CD8-positive, alpha-beta memory T cell (primary cell): Measurements from ENCODE around the gene CLCNKB. TPM values are rescaled to one million over a fixed set of nuclear protein-coding genes. Genes with fewer than 3 reads are reported as not detected.
"Not testable (repeated sequence)": the region's sequence is repeated elsewhere in the genome, so short reads cannot be mapped to it uniquely, and the experiment has no call there.

Source experiments
- CTCF ChIA-PET: fragments of 350-600 bp; sonication (Branson Sonifier 250); formaldehyde crosslinking; loops from one replicate; lab custom pipeline; 2021; ENCODE audit warnings: antibody characterized with exemption; lab: Charles Lee
- POLR2A ChIA-PET: fragments of 350-600 bp; sonication (Branson Sonifier 250); formaldehyde crosslinking; loops from one replicate; lab custom pipeline; 2021; ENCODE audit warnings: antibody characterized with exemption; lab: Charles Lee
- DNase-seq, 5 donors: peaks; one replicate each; pipeline versions ENCODE4 v3.0.0 to v3.0.0-alpha.2; 2020 to 2022; ENCODE audit warnings: mixed read lengths in 1 of 5
- H3K27ac ChIP-seq: one replicate; pipeline ENCODE4 v1.7.0; 2013; ENCODE audit warnings: low read depth, mild to moderate bottlenecking, low read length, moderate library complexity
- H3K27me3 ChIP-seq: 2 replicates; pipeline ENCODE4 v1.7.0; 2013; ENCODE audit warnings: low read length, mild to moderate bottlenecking; ENCODE audit not compliant: insufficient read depth, poor library complexity, severe bottlenecking
- H3K36me3 ChIP-seq: 2 replicates; pipeline ENCODE4 v1.7.0; 2013; ENCODE audit warnings: mild to moderate bottlenecking, low read length, moderate library complexity; ENCODE audit not compliant: insufficient read depth
- H3K4me1 ChIP-seq: 2 replicates; pipeline ENCODE4 v1.7.0; 2013; ENCODE audit warnings: mild to moderate bottlenecking, low read length, moderate library complexity; ENCODE audit not compliant: insufficient read depth
- H3K4me3 ChIP-seq: 2 replicates; pipeline ENCODE4 v1.7.0; 2013; ENCODE audit warnings: mild to moderate bottlenecking, low read length
- H3K9me3 ChIP-seq: 2 replicates; pipeline ENCODE4 v1.7.0; 2013; ENCODE audit warnings: mild to moderate bottlenecking, low read length
- H3K27ac Mint-ChIP-seq, 8 donors: one replicate each; pipeline ENCODE4 v1.8.0; 2020 to 2021; ENCODE audit warnings: mixed read lengths in 8 of 8, mild to moderate bottlenecking in 6 of 8, inconsistent platforms in 3 of 8, moderate library complexity in 3 of 8
- H3K27me3 Mint-ChIP-seq, 2 donors: one replicate each; pipeline ENCODE4 v1.8.0; 2020 to 2021; ENCODE audit warnings: mixed read lengths in 2 of 2, mild to moderate bottlenecking in 1 of 2, moderate library complexity in 1 of 2
- H3K36me3 Mint-ChIP-seq, 3 donors: one replicate each; pipeline ENCODE4 v1.8.0; 2020 to 2021; ENCODE audit warnings: mixed read lengths in 3 of 3, inconsistent platforms in 1 of 3, mild to moderate bottlenecking in 1 of 3
- H3K4me1 Mint-ChIP-seq, 3 donors: one replicate each; pipeline ENCODE4 v1.8.0; 2020 to 2021; ENCODE audit warnings: mixed read lengths in 3 of 3, inconsistent platforms in 1 of 3, mild to moderate bottlenecking in 1 of 3
- H3K4me3 Mint-ChIP-seq, 7 donors: one replicate each; pipeline ENCODE4 v1.8.0; 2020 to 2021; ENCODE audit warnings: mixed read lengths in 7 of 7, mild to moderate bottlenecking in 6 of 7, moderate library complexity in 4 of 7, inconsistent platforms in 2 of 7
- H3K9me3 Mint-ChIP-seq, 5 donors: one replicate each; pipeline ENCODE4 v1.8.0; 2020 to 2022; ENCODE audit warnings: mixed read lengths in 5 of 5, mild to moderate bottlenecking in 3 of 5, moderate library complexity in 2 of 5, inconsistent platforms in 1 of 5
- polyA plus RNA-seq: library from polyadenylated mRNA; unstranded; fragments of 300-500 nt; fragmentation: Illumina TruSeq; gene quantifications from one replicate; pipeline ENCODE4 v1.2.3, GENCODE V29; 2021
- total RNA-seq, 2 experiments: library from RNA; stranded (reverse); gene quantifications; one replicate each; pipeline ENCODE4 v1.2.3, GENCODE V29; 2021

The CLCNKB gene
- total and polyA plus RNA-seq, 3 experiments from 2014 or later = not detected

DNA sequence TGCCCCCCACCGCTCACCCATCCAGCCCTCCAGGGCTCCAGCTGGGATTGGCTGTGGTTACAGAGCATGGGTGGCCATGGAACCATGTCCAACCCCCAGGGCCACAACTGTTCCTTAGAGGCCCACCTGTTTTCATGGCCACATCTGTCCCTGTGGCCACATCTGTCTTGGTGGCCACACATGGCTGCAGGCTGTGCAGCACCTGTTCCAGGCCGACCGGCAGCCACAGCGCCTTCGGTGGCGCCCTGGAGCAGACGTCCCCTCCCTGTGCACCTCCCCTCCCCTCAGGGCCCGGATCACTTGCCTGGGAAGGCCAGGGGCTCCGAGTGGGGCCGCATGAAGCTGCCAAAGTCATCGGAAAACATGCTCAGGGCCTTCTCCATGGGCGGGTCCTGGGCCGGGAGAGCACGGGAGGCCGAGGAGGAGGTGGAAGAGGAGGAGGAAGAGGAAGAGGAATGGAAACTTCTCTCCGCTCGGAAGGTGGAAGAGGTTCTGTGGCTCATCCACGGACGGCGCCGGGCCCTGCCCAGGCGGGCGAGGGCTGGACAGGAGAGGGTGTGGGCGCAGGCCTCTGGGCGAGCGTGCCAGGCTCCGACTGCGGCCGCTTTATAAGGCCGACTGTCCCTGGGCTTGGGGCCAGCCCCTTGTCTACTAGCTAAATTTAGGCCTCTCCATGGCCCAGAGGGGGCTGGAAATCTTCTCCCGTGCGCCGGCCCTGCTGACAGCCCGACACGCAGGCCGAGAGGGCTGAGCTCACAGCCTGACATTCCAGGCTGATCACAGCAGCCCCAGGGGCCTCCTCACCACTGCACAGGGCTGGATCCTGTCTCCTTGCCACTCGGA is 25.9 kb upstream of the CLCNKB start, which contains the start of gene HSPB7:
HSPB7 (minus strand) TSS at position 583 of the 843 bp plus-strand sequence; CDS start at position 503, 80 bp downstream.
- Mint-ChIP-seq H3K36me3 (no peaks in the 10 kb centered on the region), H3K4me3 (no peak within 1 kb of the TSS), H3K27me3 (peaks cover 8 to 21% of the 10 kb centered on the region in 2 donors), H3K4me1 (no peaks in the 10 kb centered on the region), H3K9me3 (no peaks in the 10 kb centered on the region), H3K27ac (no peak within 1 kb of the TSS)
- Histone ChIP-seq H3K36me3 (no peaks in the 10 kb centered on the region), H3K9me3 (no peaks in the 10 kb centered on the region), H3K4me3 (no peak within 1 kb of the TSS), H3K27me3 (peaks cover 5% of the 10 kb centered on the region), H3K4me1 (peaks cover 4% of the 10 kb centered on the region), H3K27ac (no peak within 1 kb of the TSS)
- ChIA-PET CTCF (no interaction called here), POLR2A (no interaction called here)
- no peak for DNase-seq

- no peak overlapping the region for H3K27ac Mint-ChIP-seq
- ChIA-PET POLR2A (no interaction called here), CTCF (no interaction called here)
- Histone ChIP-seq H3K27me3 (peaks cover 4% of the 10 kb centered on the region), H3K4me3 (no peak overlapping the region), H3K4me1 (no peaks in the 10 kb centered on the region), H3K9me3 (no peaks in the 10 kb centered on the region), H3K27ac (no peak overlapping the region), H3K36me3 (no peaks in the 10 kb centered on the region)
- no peaks in the 10 kb centered on the region for H3K36me3 Mint-ChIP-seq
- H3K4me3 Mint-ChIP-seq = no peak overlapping the region
- H3K9me3 Mint-ChIP-seq = no peaks in the 10 kb centered on the region
- DNase-seq = no peak
- H3K27me3 Mint-ChIP-seq = peaks cover 8 to 21% of the 10 kb centered on the region in 2 donors
- H3K4me1 Mint-ChIP-seq = no peaks in the 10 kb centered on the region
Measured at GRCh38 chr1:16018308-16018707, 25.3 kb upstream of the CLCNKB start.

DNA sequence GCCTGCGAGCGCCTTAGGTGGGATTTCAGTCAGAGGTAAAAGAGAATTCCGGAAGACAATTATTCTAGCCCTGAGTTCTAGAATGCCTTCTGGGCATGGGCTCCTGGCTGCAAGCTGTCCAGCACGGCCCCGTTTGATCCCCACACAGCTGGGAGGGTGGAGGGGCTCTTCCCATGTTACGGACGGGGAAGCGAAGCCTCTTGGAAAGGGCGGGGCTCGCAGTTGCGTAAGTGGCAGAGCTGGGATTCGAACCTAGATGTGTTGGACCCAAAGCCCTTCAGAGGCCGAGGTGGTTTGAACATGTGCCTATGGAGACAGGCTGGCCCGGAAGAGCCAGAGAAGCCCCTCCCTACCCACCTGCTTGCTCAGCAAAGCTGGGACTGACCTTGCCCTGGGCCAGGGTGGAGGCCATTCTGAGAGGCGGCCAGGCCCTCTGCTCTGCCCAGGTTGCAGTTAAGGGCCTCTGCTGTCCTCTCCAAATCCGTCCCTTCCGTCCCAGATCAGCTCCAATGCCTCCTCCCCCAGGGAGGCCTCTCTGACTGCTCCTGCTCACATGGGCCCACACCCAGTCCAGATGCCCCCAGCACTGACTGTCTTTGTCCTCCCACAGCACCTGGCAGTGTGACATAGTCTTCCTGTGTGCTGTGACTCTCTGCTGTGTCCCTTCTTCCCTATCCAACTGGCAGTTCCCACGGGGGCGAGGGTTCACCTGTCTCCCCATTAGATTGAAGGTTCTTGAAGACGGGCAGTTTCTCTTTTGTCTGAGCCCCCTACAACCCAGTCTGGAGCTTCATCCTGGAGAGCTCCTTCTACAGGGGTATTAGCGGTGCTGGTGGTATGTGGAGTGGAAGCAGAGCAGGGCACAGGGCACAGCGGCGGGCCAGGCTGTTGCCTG is 24.6 kb upstream of the CLCNKB start:
- no peaks in the 10 kb centered on the region for H3K4me1 Mint-ChIP-seq
- no peaks in the 10 kb centered on the region for H3K27me3 ChIP-seq
- no peaks in the 10 kb centered on the region for H3K36me3 Mint-ChIP-seq

GRCh38 chr1:16019644-16020277 is 23.8 kb upstream of the CLCNKB start:
- CTCF ChIA-PET = interaction anchor here (0.7 to 1.8 kb wide), 2 partner anchors 10 to 244 kb away, joined by 3 to 5 read pairs; no protein-coding TSS in a partner anchor
- H3K4me1 Mint-ChIP-seq = no peaks in the 10 kb centered on the region
- no peak for DNase-seq
- Histone ChIP-seq H3K4me1 (no peaks in the 10 kb centered on the region), H3K4me3 (no peak overlapping the region), H3K9me3 (no peaks in the 10 kb centered on the region), H3K36me3 (no peaks in the 10 kb centered on the region), H3K27ac (no peak overlapping the region), H3K27me3 (no peaks in the 10 kb centered on the region)
- peaks cover 7 to 8% of the 10 kb centered on the region in 2 donors for H3K27me3 Mint-ChIP-seq
- no peak overlapping the region for H3K27ac Mint-ChIP-seq
- no peaks in the 10 kb centered on the region for H3K36me3 Mint-ChIP-seq
- H3K9me3 Mint-ChIP-seq = no peaks in the 10 kb centered on the region
- POLR2A ChIA-PET = no interaction called here
- H3K4me3 Mint-ChIP-seq = no peak overlapping the region

More for the DNA sequence above, 24.6 kb upstream of the CLCNKB start:
- no peaks in the 10 kb centered on the region for H3K9me3 Mint-ChIP-seq
- no peaks in the 10 kb centered on the region for H3K4me1 ChIP-seq
- H3K27ac Mint-ChIP-seq = no peak overlapping the region
- no peak overlapping the region for H3K27ac ChIP-seq
- ChIA-PET CTCF (interaction anchor here (0.7 to 1.8 kb wide), 2 partner anchors 10 to 243 kb away, joined by 3 to 5 read pairs; no protein-coding TSS in a partner anchor), POLR2A (no interaction called here)
- H3K36me3 ChIP-seq = no peaks in the 10 kb centered on the region
- no peak overlapping the region for H3K4me3 ChIP-seq
- DNase-seq = no peak
- no peak overlapping the region for H3K4me3 Mint-ChIP-seq
- H3K27me3 Mint-ChIP-seq = peaks cover 9 to 15% of the 10 kb centered on the region in 2 donors
- H3K9me3 ChIP-seq = no peaks in the 10 kb centered on the region

DNA sequence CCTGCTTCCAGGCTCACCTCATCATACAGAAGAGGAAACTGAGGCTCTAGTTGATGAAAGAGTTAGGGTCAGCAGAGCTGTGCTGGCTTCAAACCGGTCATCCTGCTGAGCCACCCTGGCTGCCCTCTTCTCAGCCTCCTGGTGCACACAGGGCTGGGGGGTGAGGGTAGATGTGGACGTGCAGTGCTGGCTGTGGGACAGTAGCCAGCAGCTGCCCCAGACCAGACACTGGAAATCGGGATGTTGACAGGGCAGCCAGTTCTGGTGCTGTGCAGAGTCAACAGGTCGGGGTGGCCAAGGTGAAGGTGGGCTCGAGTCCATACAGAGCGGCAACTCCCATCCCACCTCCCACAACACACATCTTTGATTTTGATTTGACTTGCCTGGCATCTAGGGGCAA is 23.3 kb upstream of the CLCNKB start:
- no peaks in the 10 kb centered on the region for H3K9me3 Mint-ChIP-seq
- H3K4me3 ChIP-seq = no peak overlapping the region
- H3K4me1 Mint-ChIP-seq = no peaks in the 10 kb centered on the region
- H3K36me3 Mint-ChIP-seq = no peaks in the 10 kb centered on the region
- no peaks in the 10 kb centered on the region for H3K9me3 ChIP-seq
- DNase-seq = no peak
- no peaks in the 10 kb centered on the region for H3K4me1 ChIP-seq
- ChIA-PET CTCF (interaction anchor here (1.8 kb wide), 1 partner anchor 11 kb away, joined by 5 read pairs; no protein-coding TSS in a partner anchor), POLR2A (no interaction called here)
- no peaks in the 10 kb centered on the region for H3K36me3 ChIP-seq
- H3K27me3 Mint-ChIP-seq = peaks cover 3 to 10% of the 10 kb centered on the region in 2 donors
- no peak overlapping the region for H3K4me3 Mint-ChIP-seq
- H3K27ac ChIP-seq = no peak overlapping the region
- no peaks in the 10 kb centered on the region for H3K27me3 ChIP-seq
- no peak overlapping the region for H3K27ac Mint-ChIP-seq

GRCh38 chr1:16020878-16021277 is 22.7 kb upstream of the CLCNKB start:
- H3K4me3 ChIP-seq, H3K9me3 ChIP-seq, H3K36me3 Mint-ChIP-seq, POLR2A ChIA-PET, H3K27ac ChIP-seq, H3K27me3 ChIP-seq, H3K27ac Mint-ChIP-seq, H3K4me1 Mint-ChIP-seq, DNase-seq, H3K4me3 Mint-ChIP-seq, H3K9me3 Mint-ChIP-seq, H3K4me1 ChIP-seq, H3K36me3 ChIP-seq: not testable (repeated sequence)
- H3K27me3 Mint-ChIP-seq = peaks cover 0 to 13% of the 10 kb centered on the region in 2 donors
- CTCF ChIA-PET = interaction anchor here (1.1 kb wide), 1 partner anchor 11 kb away, joined by 3 read pairs; no protein-coding TSS in a partner anchor

DNA sequence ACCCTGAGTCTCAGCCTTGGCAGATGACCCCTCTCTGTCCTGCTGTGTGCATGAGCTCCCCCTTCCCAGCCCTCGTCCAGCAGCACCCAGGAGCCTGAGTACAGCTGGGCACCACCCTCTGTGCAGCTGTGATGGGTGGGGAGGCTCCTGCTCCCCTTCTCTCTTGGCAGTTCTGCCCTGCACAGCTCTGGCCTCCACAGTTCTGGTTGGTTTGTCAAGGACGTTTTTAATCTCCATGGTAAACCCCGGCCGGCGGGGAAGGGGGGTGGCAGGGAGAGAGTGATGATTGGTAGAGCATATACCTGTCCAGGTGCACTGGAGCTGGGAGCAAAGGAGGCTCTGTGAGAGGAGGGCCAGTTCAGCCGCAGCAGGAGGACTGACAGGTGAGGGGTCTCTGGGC is 21.9 kb upstream of the CLCNKB start, which contains the start of gene CLCNKA:
CLCNKA (plus strand) TSS at position 356 of the 400 bp plus-strand sequence. CDS start 584 bp downstream, outside the sequence.
- H3K4me3 Mint-ChIP-seq = no peak within 1 kb of the TSS
- no peaks in the 10 kb centered on the region for H3K36me3 Mint-ChIP-seq
- Histone ChIP-seq H3K4me1 (no peaks in the 10 kb centered on the region), H3K36me3 (no peaks in the 10 kb centered on the region), H3K9me3 (no peaks in the 10 kb centered on the region), H3K4me3 (no peak within 1 kb of the TSS), H3K27ac (no peak within 1 kb of the TSS), H3K27me3 (no peaks in the 10 kb centered on the region)
- H3K9me3 Mint-ChIP-seq = no peaks in the 10 kb centered on the region
- no peak for DNase-seq
- no peak within 1 kb of the TSS for H3K27ac Mint-ChIP-seq
- POLR2A ChIA-PET = no interaction called here
- H3K27me3 Mint-ChIP-seq = peaks cover 0 to 14% of the 10 kb centered on the region in 2 donors
- CTCF ChIA-PET = interaction anchor here (1.1 kb wide), 1 partner anchor 12 kb away, joined by 3 read pairs; no protein-coding TSS in a partner anchor
- no peaks in the 10 kb centered on the region for H3K4me1 Mint-ChIP-seq
